ENCODE data around the gene PLCB1.
A peak's percentile ranks its signal among the peaks of the same experiment; 100 is the strongest.

Gene PLCB1

GRCh38 chr20:8303651-8304050, 171.6 kb downstream of the PLCB1 start:
- Histone ChIP-seq H3K36me3 (ENCODE audit: insufficient read depth) (no peaks in the 10 kb centered on the region), H3K27me3 (ENCODE audit: insufficient read depth, low read depth) (no peaks in the 10 kb centered on the region), H3K79me2 (ENCODE audit: insufficient read depth, low read depth) (no peaks in the 10 kb centered on the region), H3K4me1 (ENCODE audit: low read depth, poor library complexity, severe bottlenecking) (peaks cover 5% of the 10 kb centered on the region), H3K4me2 (no peak overlapping the region), H2AFZ (ENCODE audit: low read depth) (no peak overlapping the region), H3K4me3 (IDR thresholded peaks at IDR 0.05; ENCODE audit: insufficient read depth, low read depth, low read length) (no peak overlapping the region), H3K9ac (no peak overlapping the region), H3K27ac (no peak overlapping the region), H4K20me1 (ENCODE audit: insufficient read depth) (no peaks in the 10 kb centered on the region)
- no peak for TF ChIP-seq CTCF (conservative IDR thresholded peaks at IDR 0.05; ENCODE audit: low read depth, low read length)

DNA sequence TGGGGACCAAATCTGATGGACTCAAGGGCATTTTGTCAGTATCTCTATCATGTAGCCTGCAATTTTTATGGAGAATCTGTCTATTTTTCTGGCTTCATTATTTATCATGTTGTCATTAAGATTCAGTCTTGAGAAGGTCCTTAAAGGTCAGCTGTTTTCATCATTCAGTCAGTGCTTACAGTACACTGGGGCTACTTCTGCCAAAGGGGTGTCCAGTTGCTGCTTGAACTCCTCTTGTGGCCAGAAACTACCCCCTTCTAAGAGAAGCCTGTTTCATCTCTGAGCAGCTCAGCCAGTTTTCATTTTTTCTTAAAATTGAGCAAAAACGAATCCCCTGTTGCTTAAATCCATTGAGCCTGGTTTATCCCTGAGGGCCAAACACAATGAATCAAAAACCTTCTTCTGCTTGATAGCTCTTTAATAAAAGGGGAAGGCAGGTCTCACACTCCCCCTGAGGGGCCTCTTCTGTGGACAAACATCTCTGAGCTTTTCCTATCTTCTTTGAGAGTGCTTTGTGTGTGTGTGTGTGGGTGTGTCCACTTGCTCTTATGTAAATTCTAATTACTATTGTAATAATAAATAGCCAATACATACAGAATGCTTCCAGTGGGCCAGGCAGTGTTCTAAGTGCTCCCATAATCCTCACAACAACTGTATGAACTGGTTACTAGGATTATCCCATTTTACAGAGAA, 172.2 kb downstream of the PLCB1 start:
- Histone ChIP-seq H2AFZ (ENCODE audit: low read depth) (no peak overlapping the region), H3K4me3 (IDR thresholded peaks at IDR 0.05; ENCODE audit: insufficient read depth, low read depth, low read length) (no peak overlapping the region), H3K27ac (no peak overlapping the region), H3K9ac (no peak overlapping the region), H3K36me3 (ENCODE audit: insufficient read depth) (no peaks in the 10 kb centered on the region), H4K20me1 (ENCODE audit: insufficient read depth) (no peaks in the 10 kb centered on the region), H3K27me3 (ENCODE audit: insufficient read depth, low read depth) (no peaks in the 10 kb centered on the region), H3K4me1 (ENCODE audit: low read depth, poor library complexity, severe bottlenecking) (peaks cover 5% of the 10 kb centered on the region), H3K79me2 (ENCODE audit: insufficient read depth, low read depth) (no peaks in the 10 kb centered on the region), H3K4me2 (no peak overlapping the region)
- TF ChIP-seq CTCF (conservative IDR thresholded peaks at IDR 0.05; ENCODE audit: low read depth, low read length): no peak

DNA sequence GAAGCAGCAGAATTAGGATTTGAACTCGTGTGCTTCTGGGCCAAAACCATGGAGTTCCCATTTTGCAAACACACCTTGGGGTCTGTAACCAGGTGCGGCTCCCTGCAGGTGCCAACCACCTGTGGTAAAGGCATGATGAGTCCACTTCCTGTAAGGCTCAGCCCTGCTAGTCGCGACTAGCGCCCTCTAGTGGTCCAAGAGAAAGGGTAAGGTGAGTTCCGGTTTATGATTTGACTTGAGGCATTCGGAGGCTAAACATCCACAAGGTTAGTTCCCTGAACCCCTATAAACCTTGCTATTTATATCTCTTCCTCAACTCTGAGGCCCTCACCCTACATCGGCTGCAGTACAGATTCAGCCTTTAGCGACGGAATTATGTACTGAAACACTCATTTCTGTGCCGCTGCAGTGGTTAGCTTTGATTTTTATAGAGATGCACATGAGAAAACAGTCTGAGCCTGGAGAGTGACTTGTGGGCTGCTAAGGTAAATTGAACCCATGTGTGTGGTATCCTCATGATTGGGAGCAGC, 173.4 kb downstream of the PLCB1 start:
- H3K4me3 ChIP-seq (IDR thresholded peaks at IDR 0.05; ENCODE audit: insufficient read depth, low read depth, low read length): no peak overlapping the region
- H3K4me2 ChIP-seq: no peak overlapping the region
- H3K79me2 ChIP-seq (ENCODE audit: insufficient read depth, low read depth): no peaks in the 10 kb centered on the region
- no peak overlapping the region for H3K9ac ChIP-seq
- H3K36me3 ChIP-seq (ENCODE audit: insufficient read depth): no peaks in the 10 kb centered on the region
- H3K27ac ChIP-seq: no peak overlapping the region
- H3K27me3 ChIP-seq (ENCODE audit: insufficient read depth, low read depth): no peaks in the 10 kb centered on the region
- H3K4me1 ChIP-seq (ENCODE audit: low read depth, poor library complexity, severe bottlenecking): peaks cover 5% of the 10 kb centered on the region
- peak; percentile 75 for TF ChIP-seq CTCF (conservative IDR thresholded peaks at IDR 0.05; ENCODE audit: low read depth, low read length)
- peak overlapping the region; percentile 40; the same call in 1 of the 2 replicates for H2AFZ ChIP-seq (ENCODE audit: low read depth)
- H4K20me1 ChIP-seq (ENCODE audit: insufficient read depth): no peaks in the 10 kb centered on the region

DNA sequence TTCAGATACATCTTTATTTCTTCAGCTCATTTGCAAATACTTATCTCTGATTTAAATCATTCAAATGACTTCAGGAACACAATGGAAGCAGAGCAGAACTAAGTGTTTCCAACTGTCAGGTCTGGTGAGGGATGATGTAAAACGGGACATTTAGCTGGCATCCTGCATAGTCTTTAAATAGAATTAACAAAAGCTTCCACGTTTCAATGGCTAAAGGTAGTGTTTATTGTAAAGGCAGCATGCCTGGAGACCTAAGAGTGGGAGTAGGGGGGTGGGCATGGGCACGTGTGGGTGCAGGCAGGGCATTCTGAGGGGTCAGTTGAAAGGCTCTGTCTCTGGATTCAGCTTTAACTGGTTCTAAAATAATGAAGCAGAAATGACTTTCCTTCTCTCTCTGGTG, 174.9 kb downstream of the PLCB1 start:
- H3K4me1 ChIP-seq (ENCODE audit: low read depth, poor library complexity, severe bottlenecking): peaks cover 5% of the 10 kb centered on the region
- H3K79me2 ChIP-seq (ENCODE audit: insufficient read depth, low read depth): no peaks in the 10 kb centered on the region
- no peak overlapping the region for H2AFZ ChIP-seq (ENCODE audit: low read depth)
- H3K4me3 ChIP-seq (IDR thresholded peaks at IDR 0.05; ENCODE audit: insufficient read depth, low read depth, low read length): no peak overlapping the region
- no peak overlapping the region for H3K4me2 ChIP-seq
- H4K20me1 ChIP-seq (ENCODE audit: insufficient read depth): no peaks in the 10 kb centered on the region
- no peaks in the 10 kb centered on the region for H3K27me3 ChIP-seq (ENCODE audit: insufficient read depth, low read depth)
- no peaks in the 10 kb centered on the region for H3K36me3 ChIP-seq (ENCODE audit: insufficient read depth)
- H3K27ac ChIP-seq: no peak overlapping the region
- no peak for TF ChIP-seq CTCF (conservative IDR thresholded peaks at IDR 0.05; ENCODE audit: low read depth, low read length)
- no peak overlapping the region for H3K9ac ChIP-seq

Data from KMS-11 (cell line).